OCI-LY1 (cell line): Measurements from ENCODE around the gene PLEKHA4.

Source experiments
- H2AFZ ChIP-seq: fragments of 200-600 bp; sonication (generic), shearing (Covaris generic); 2 replicates; pipeline ENCODE4 v1.6.0; 2014; ENCODE audit warnings: antibody characterized with exemption, mild to moderate bottlenecking, low read length
- H3F3A ChIP-seq: fragments of 200-600 bp; sonication (generic), shearing (Covaris generic); 2 replicates; pipeline ENCODE4 v1.6.0; 2014; ENCODE audit warnings: mild to moderate bottlenecking, antibody characterized with exemption, low read length, moderate library complexity; ENCODE audit not compliant: insufficient read depth
- H3K27ac ChIP-seq: fragments of 200-600 bp; sonication (generic); 2 replicates; pipeline ENCODE4 v1.5.1; 2014; ENCODE audit warnings: low read length, mixed run types, mild to moderate bottlenecking, low read depth; ENCODE audit not compliant: poor library complexity, severe bottlenecking
- H3K27me3 ChIP-seq: fragments of 200-600 bp; sonication (generic); 2 replicates; pipeline ENCODE4 v1.6.0; 2014; ENCODE audit warnings: antibody characterized with exemption, mild to moderate bottlenecking, low read length, moderate library complexity; ENCODE audit not compliant: insufficient read depth
- H3K36me3 ChIP-seq: fragments of 200-600 bp; sonication (generic); 2 replicates; pipeline ENCODE4 v1.6.1; 2014; ENCODE audit warnings: mild to moderate bottlenecking, antibody characterized with exemption, low read length, moderate library complexity, mixed read lengths; ENCODE audit not compliant: insufficient read depth
- H3K4me1 ChIP-seq: fragments of 200-600 bp; sonication (generic); 2 replicates; pipeline ENCODE4 v1.5.1; 2014; ENCODE audit warnings: mild to moderate bottlenecking, low read length, moderate library complexity; ENCODE audit not compliant: insufficient read depth, severe bottlenecking
- H3K4me2 ChIP-seq: fragments of 200-600 bp; sonication (generic), shearing (Covaris generic); 2 replicates; pipeline ENCODE4 v1.6.1; 2014; ENCODE audit warnings: low read length
- H3K4me3 ChIP-seq: fragments of 200-600 bp; sonication (generic); 2 replicates; pipeline ENCODE4 v1.5.1; 2014; ENCODE audit warnings: low read length, low read depth, mild to moderate bottlenecking, mixed read lengths; ENCODE audit not compliant: poor library complexity, severe bottlenecking
- H3K79me2 ChIP-seq: fragments of 200-600 bp; shearing (Covaris generic); 2 replicates; pipeline ENCODE4 v1.6.1; 2016; ENCODE audit warnings: mixed run types, low read length, mixed read lengths; ENCODE audit not compliant: insufficient read depth
- H3K9ac ChIP-seq: fragments of 200-600 bp; sonication (generic), shearing (Covaris generic); 2 replicates; pipeline ENCODE4 v1.6.1; 2014; ENCODE audit warnings: mild to moderate bottlenecking, low read length, mixed read lengths
- H3K9me2 ChIP-seq: fragments of 200-600 bp; sonication (generic), shearing (Covaris generic); 2 replicates; pipeline ENCODE4 v1.6.1; 2014; ENCODE audit warnings: low read depth, mild to moderate bottlenecking, low read length, mixed read lengths
- H3K9me3 ChIP-seq: fragments of 200-600 bp; shearing (Covaris generic); 2 replicates; pipeline ENCODE4 v1.6.1; 2014; ENCODE audit warnings: low read length, mixed read lengths
- H4K20me1 ChIP-seq: fragments of 200-600 bp; sonication (generic), shearing (Covaris generic); 2 replicates; pipeline ENCODE4 v1.6.0; 2016; ENCODE audit warnings: mild to moderate bottlenecking, low read length; ENCODE audit not compliant: insufficient read depth
- CTCF ChIP-seq: fragments of 200-600 bp; sonication (generic), shearing (Covaris generic); IDR thresholded peaks from 2 replicates; pipeline ENCODE4 v1.5.1; 2017; ENCODE audit warnings: mild to moderate bottlenecking, antibody characterized with exemption, low read length, moderate library complexity, mixed read lengths
- EZH2 ChIP-seq: fragments of 200-600 bp; sonication (generic), shearing (Covaris generic); IDR thresholded peaks from 2 replicates; pipeline ENCODE4 v1.8.0; 2017; ENCODE audit warnings: borderline replicate concordance, mixed run types, mild to moderate bottlenecking, antibody characterized with exemption, low read length, moderate library complexity, mixed read lengths

Gene PLEKHA4

GRCh38 chr19:48841047-48841446 is 27.4 kb downstream of the PLEKHA4 start:
- no peak for TF ChIP-seq CTCF
- no peak for TF ChIP-seq EZH2
- Histone ChIP-seq H3K9me3 (no peaks in the 10 kb centered on the region), H3K4me2 (no peak overlapping the region), H3K27ac (no peak overlapping the region), H3K4me3 (no peak overlapping the region), H3K9me2 (no peaks in the 10 kb centered on the region), H3F3A (no peaks in the 10 kb centered on the region), H3K27me3 (no peaks in the 10 kb centered on the region), H3K9ac (no peak overlapping the region), H3K4me1 (peaks cover 15% of the 10 kb centered on the region), H3K36me3 (no peaks in the 10 kb centered on the region), H4K20me1 (no peaks in the 10 kb centered on the region), H2AFZ (no peak overlapping the region), H3K79me2 (no peaks in the 10 kb centered on the region)

- Histone ChIP-seq H3K4me1 (peaks cover 18% of the 10 kb centered on the region), H3K36me3 (no peaks in the 10 kb centered on the region), H3K27me3 (no peaks in the 10 kb centered on the region), H3K9me2 (no peaks in the 10 kb centered on the region), H3F3A (no peaks in the 10 kb centered on the region), H3K27ac (no peak overlapping the region), H3K4me3 (peak overlapping the region; percentile 46), H3K9ac (no peak overlapping the region), H4K20me1 (no peaks in the 10 kb centered on the region), H3K4me2 (peak overlapping the region; percentile 70; the same call in 1 of the 2 replicates), H2AFZ (no peak overlapping the region), H3K9me3 (no peaks in the 10 kb centered on the region), H3K79me2 (no peaks in the 10 kb centered on the region)
- no peak for TF ChIP-seq EZH2
- TF ChIP-seq CTCF = no peak
Observed at GRCh38 chr19:48837687-48838086, 30.7 kb downstream of the PLEKHA4 start.

GRCh38 chr19:48837051-48837524 is 31.3 kb downstream of the PLEKHA4 start:
- no peaks in the 10 kb centered on the region for H4K20me1 ChIP-seq
- no peaks in the 10 kb centered on the region for H3K36me3 ChIP-seq
- peak overlapping the region; percentile 40; the same call in 1 of the 2 replicates for H3K9ac ChIP-seq
- H3K9me3 ChIP-seq = no peaks in the 10 kb centered on the region
- no peaks in the 10 kb centered on the region for H3F3A ChIP-seq
- no peak for TF ChIP-seq CTCF
- TF ChIP-seq EZH2 = no peak
- H3K4me2 ChIP-seq = peak overlapping the region; percentile 70
- H3K27ac ChIP-seq = no peak overlapping the region
- no peaks in the 10 kb centered on the region for H3K79me2 ChIP-seq
- H2AFZ ChIP-seq = no peak overlapping the region
- H3K27me3 ChIP-seq = no peaks in the 10 kb centered on the region
- H3K4me3 ChIP-seq = peak overlapping the region; percentile 46
- H3K4me1 ChIP-seq = peaks cover 18% of the 10 kb centered on the region
- H3K9me2 ChIP-seq = no peaks in the 10 kb centered on the region
